ENCODE measurements around the gene PCDHA6.

- no peak for TF ChIP-seq POLR2A (IDR thresholded peaks at IDR 0.05; ENCODE audit: low read depth)
- TF ChIP-seq POLR2AphosphoS5 (IDR thresholded peaks at IDR 0.05) = no peak
- TF ChIP-seq CTCF (IDR thresholded peaks at IDR 0.05) = no peak
Observed at GRCh38 chr5:140835622-140836510, 8.1 kb downstream of the PCDHA6 start.

Measured in esophagus muscularis mucosa (tissue), 3 donors.